ENCODE results near the gene PSMG3.

PSMG3 gene

GRCh38 chr7:1578513-1578912 is 8.7 kb upstream of the PSMG3 start:
- DNase-seq = no peak

DNA sequence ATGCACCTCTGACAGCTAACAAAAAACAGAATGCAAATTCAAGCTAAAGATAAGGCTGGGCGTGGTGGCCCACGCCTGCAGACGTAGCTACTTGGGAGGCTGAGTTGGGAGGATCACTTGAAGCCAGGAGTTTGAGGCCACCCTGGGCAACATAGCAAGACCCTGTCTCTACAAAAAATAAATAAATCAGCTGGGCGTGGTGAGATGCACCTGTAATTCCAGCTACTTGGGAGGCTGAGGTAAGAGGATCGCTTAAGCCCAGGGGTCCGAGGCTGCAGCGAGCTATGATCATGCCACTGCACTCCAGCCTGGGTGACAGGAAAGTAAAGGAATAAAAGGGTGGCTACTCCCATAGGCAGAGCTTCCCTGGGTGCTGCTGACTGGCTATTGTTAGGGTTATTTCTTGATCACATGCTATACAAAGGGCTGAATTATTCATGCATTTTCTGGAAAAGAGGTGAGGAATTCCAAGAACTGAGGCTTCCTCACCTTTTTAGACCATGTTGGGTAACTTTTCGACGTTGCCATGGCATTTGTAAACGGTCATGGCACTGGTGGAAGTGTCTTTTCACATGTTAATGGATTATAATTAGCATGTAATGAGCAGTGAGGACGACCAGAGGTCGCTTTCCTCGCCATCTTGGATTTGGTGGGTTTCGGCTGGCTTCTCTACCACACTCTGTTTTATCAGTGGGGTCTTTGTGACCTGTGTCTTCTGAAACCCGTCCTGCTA is 6.9 kb upstream of the PSMG3 start:
- DNase-seq = no peak

DNA sequence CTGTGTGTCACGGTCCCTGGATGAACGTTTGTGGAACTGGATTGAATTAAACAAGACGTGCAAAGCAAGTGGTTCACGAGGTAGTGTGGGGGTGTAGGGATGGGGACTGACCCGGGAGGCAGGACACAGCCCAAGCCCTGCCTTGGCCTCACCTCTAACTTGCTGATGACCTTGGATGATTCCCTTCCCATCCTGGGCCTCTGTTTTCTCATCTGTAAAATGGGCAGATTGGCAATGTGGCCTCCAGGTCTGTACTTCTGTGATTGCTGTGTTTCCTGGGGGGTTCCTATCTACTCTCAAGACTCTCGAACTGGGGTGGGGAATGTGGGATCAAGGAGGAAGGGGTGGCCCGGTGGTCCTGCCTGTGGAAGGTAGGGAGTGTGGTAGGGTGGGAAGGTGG is 6.0 kb upstream of the PSMG3 start:
- DNase-seq = no peak

- DNase-seq = no peak
Observed at GRCh38 chr7:1572111-1572822, 2.4 kb upstream of the PSMG3 start.

- DNase-seq = no peak
Observed at GRCh38 chr7:1569440-1569832, 396 bp downstream of the PSMG3 start.

GRCh38 chr7:1569016-1569415 is 816 bp downstream of the PSMG3 start:
- no peak for DNase-seq

- DNase-seq = no peak
Observed at GRCh38 chr7:1567896-1568510, 1.8 kb downstream of the PSMG3 start.

GRCh38 chr7:1567049-1567771 is 2.6 kb downstream of the PSMG3 start:
- no peak for DNase-seq

DNA sequence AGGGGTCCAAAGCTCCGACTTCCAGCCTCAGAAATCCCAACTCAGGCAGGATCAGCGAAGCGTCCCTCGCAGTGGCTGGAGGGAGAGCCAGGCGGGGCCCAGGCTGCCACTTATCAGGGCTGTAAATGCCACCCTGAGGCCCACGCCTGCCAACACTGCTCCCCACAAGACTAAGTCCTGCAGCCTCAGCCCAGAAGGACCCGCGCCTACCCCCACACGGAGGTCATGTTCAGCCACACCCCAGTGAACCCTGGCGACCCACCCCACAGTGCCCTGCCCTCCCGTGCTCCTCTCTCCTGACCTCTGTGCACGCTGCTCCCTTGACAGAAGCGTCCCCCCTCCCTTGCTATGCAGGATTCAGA is 3.2 kb downstream of the PSMG3 start:
- DNase-seq = no peak

GRCh38 chr7:1564603-1565022 is 5.2 kb downstream of the PSMG3 start:
- DNase-seq = no peak

DNA sequence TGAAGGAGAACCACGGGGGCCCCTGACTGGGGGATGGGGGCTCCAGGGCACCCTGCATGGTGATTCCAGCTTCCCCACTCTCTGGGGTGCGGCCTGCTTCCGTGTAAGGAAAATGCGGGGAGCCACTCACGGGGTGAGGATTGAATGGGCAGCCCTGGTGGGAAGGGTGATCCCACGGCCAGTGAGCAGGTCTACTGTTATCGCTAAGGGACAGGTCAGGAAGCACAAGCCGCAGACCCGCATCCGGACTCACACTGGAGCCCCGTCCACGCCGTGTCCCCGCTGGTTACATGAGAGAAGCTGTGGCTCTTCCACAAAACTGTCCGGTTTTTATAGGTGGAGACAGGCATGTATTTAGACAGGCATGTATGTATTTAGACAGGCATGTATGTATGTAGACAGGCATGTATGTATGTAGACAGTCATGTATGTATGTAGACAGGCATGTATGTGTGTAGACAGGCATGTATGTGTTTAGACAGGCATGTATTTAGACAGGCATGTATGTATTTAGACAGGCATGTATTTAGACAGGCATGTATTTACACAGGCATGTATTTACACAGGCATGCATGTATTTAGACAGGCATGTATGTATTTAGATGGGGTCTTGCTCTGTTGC is 5.7 kb downstream of the PSMG3 start:
- no peak for DNase-seq

DNA sequence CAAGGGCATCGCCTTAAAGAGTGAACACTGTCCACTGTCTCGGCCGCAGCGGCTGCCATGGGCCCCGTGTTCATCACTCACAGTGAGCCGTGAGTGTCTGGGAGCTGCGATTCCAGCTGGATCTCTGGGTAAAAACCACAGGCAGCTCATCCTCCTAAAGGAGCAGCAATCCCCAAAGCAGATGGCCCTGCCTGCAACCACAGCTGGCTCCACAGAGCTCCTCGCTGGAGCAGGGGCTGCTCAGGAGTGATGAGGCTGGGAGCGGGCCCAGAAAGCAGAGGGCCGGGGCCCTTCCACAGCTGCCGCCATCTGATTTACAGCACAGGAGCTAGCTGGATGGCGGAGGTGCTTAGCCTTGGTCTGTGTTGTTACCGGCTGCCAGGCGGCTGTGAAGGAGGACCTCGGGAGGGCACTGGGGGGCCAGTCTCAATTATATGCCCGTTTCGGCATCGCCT is 7.2 kb downstream of the PSMG3 start:
- DNase-seq = no peak

GRCh38 chr7:1562116-1562515 is 7.7 kb downstream of the PSMG3 start:
- DNase-seq = no peak

- DNase-seq = no peak
Observed at GRCh38 chr7:1561036-1561940, 8.5 kb downstream of the PSMG3 start.

DNA sequence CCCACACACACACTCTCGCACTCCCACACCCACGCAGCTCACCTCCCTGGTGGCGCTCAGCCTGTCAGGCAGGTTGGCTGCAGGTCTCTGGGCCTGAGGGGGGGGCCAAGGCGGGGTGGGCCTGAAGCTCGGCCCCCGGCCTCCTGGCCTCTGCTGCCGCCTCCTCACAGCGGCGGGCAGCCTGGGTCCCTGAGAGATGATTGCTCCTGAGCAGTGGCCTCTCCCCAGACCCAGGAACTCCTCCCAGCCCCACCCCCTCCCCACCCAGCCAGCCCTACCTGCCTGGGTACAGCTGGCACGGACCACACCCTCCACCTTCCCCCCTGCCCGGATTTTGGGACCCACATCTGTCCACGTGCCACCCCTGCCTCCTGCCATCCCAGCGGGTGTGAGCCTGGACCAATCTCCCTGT is 9.2 kb downstream of the PSMG3 start:
- DNase-seq = no peak

DNA sequence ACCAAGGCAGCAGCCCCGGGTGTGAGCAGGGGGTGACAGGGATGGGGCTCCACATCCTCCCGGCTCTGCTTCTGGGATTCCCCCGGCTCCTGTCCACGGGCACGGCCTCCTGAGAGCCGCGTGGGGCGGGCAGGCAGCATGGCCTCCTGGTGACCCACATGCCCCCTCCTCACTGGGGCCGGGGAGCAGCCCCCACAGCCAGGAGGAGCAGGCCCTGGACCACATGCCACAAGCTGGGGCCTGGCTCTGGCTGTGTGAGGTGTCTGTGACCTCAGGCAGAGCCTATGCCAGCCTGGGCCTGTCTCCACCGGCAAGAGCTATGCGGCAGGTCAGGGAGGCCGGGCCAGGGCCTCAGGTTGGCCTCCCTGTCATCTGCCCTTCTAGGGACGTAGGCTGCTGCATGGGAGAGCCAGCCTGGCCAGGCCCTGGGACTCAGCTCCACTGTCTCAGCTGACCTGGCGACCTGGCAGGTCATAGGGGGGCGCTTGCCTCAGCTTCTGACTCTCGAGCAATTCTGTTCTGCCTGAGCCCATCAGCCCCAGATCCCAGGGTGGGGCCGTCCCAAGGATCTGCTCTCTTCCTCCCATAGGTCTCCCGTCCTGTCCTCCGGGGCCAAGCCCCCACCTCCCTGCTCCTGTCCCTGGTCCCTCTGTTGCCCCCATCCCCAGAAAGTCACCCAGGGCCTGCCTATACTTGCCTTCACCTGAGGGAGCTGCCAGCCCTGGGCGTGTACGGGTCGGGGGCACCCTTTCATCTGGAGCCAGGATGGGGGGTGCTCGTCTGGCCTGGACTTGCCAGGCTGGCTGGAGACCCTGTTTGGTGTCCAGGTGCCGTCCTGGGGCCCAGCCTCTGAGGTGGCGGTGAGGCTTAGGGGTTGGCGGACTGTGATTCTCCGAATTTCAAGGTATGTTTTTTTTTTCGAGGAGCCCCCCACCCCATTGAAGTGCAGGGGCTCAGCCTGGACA is 9.9 kb downstream of the PSMG3 start:
- DNase-seq = no peak

- no peak for DNase-seq
Observed at GRCh38 chr7:1558841-1559625, 10.8 kb downstream of the PSMG3 start.

DNA sequence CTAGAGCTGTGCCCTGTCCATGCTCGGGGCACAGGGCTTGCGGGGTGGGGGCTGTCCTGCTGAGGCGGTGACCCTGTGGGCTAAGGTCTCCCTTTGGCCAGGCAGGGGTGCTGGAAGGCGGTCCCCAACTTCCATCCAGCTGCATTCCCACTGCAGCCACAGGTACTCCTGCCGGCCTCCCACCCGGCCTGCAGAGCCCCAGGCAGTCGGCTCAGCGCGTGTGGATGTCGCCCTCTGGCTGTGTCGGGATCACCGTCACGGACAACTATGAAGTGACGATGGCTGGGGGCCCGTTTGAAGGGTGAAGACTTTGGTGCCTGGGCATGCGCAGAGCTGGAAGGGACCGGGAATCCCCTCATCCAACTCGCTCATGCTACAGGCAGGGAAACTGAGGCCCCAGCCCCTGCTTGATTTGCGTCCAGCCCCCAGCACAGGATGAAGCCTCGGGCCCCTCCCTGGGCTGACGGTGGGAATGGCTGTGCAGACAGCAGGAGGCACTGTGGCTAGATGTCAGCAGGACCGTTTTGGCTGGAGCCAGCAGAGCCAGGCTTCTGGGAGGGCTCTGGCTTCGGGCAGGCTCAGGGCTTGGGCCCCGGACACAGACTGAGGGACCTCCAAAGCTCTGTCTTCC is 11.5 kb downstream of the PSMG3 start:
- DNase-seq = no peak

- no peak for DNase-seq
Observed at GRCh38 chr7:1557771-1558170, 12.1 kb downstream of the PSMG3 start.

All from NCI-H2107 (cell line).